D721Med (cell line): ENCODE data around the gene OSBPL9.

ENCODE experiments used
- DNase-seq: peaks from one replicate; pipeline ENCODE4 v3.0.0; 2011; ENCODE audit warnings: low spot score; ENCODE audit not compliant: insufficient read length
- FAIRE-seq: peaks from 2 replicates; lab custom pipeline; 2011; peaks lifted over from hg19 to GRCh38; lab: Jason Lieb, UNC
- CTCF ChIP-seq: IDR thresholded peaks from 2 replicates; pipeline ENCODE4 v1.5.1; 2012; ENCODE audit warnings: mild to moderate bottlenecking, control low read depth; ENCODE audit not compliant: insufficient read depth; ENCODE audit errors: missing control alignments

Gene OSBPL9

GRCh38 chr1:51784997-51785421 is 168.1 kb downstream of the OSBPL9 start:
- FAIRE-seq: no peak

DNA sequence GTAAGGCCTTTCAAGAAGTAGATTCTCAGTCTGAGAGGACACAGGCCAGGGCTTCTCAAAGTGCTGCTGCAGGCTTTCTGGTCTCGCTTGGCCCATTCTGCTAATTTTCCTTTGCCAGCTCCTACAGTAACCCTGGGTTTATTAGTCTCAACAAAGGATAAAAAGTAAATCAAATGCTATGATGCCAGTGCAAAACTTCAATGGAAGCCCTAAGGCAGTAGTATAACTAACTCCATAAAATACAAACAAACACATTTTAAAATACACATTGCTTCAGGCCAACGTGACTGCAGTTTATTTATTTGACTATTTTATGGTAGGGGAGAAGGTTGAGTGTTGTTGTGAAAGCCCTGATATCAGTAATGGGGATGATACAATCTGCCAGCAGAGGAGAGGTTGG is 172.0 kb downstream of the OSBPL9 start:
- no peak for DNase-seq
- no peak for FAIRE-seq
- TF ChIP-seq CTCF: no peak

More at GRCh38 chr1:51784997-51785421, 168.1 kb downstream of the OSBPL9 start:
- no peak for TF ChIP-seq CTCF
- no peak for DNase-seq

DNA sequence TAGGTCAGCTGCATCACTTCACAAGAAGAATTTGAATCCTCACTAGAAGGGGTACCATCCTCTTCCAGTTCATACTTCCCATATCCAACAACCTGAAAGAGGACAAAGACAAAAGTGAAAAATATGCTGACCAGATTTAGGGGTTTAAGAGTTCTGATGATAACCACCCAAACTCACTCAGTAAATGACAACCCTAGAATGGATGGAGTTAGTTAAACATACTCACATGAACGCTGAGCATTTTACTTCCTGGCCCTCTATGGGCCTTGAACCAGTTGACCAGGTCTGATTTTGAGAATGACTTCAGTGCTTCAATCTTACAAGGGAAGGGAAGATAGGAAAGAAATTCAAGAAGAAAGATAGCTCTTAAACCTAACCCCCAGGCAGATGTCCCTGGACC is 172.4 kb downstream of the OSBPL9 start:
- DNase-seq (no peak), FAIRE-seq (no peak)
- TF ChIP-seq CTCF: no peak

DNA sequence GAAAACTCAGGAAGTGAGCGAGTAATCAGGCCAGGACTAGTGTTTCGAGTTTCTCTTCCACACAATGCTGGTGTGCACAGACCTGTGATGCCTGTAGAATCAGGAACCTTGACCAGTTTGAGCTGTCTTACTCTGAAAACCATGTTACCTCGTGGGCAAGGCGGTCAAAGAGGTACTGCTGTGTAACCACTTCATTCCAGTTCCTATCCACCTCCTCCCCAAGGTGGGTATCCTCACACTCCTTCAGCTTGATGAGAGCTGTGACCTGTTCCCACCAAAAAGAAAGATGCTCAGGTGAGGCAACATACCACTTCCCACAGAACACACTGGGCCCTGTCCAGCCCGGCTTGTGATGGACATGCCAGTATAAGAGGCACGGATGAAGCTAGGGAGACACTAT is 173.5 kb downstream of the OSBPL9 start:
- DNase-seq (no peak), FAIRE-seq (no peak)
- no peak for TF ChIP-seq CTCF

GRCh38 chr1:51791888-51792287 is 175.0 kb downstream of the OSBPL9 start:
- no peak for DNase-seq
- no peak for FAIRE-seq
- no peak for TF ChIP-seq CTCF

GRCh38 chr1:51792864-51793263 is 176.0 kb downstream of the OSBPL9 start:
- DNase-seq: no peak
- FAIRE-seq: no peak

DNA sequence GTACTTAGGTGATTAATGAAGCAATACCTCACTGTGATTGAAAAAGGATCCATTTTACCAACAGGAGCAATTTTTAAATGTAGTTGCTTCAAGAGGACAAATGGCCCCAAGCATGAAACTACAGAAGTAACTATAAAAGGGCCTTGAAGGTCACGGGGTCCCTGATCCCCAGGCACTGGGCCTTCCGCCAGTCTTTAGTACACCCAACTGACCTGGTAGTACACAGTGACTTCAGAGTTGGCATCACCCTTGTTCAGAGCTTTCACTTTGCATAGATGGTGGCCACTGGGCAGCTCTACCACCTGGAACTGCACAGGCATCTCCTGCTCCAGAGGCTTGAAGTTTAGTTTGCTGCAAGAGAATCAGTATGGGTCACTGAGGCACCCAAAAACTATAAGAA is 177.4 kb downstream of the OSBPL9 start:
- DNase-seq (no peak), FAIRE-seq (no peak)
- TF ChIP-seq CTCF: no peak

More at GRCh38 chr1:51792864-51793263, 176.0 kb downstream of the OSBPL9 start:
- no peak for TF ChIP-seq CTCF
